ENCODE results near the gene ATL2.
"Not testable (repeated sequence)": the region's sequence is repeated elsewhere in the genome, so short reads cannot be mapped to it uniquely, and the experiment has no call there.

Gene ATL2

GRCh38 chr2:38268691-38269327 lies 108.3 kb downstream of the ATL2 start:
- DNase-seq, result no peak

GRCh38 chr2:38268001-38268400 lies 109.1 kb downstream of the ATL2 start:
- DNase-seq, result no peak

- DNase-seq, result no peak
Observed at GRCh38 chr2:38267270-38267925, 109.7 kb downstream of the ATL2 start.

- no peak for DNase-seq
Observed at GRCh38 chr2:38266382-38267061, 110.6 kb downstream of the ATL2 start.

- no peak for DNase-seq
Observed at GRCh38 chr2:38265461-38265860, 111.6 kb downstream of the ATL2 start.

GRCh38 chr2:38264396-38265221 lies 112.5 kb downstream of the ATL2 start:
- DNase-seq, result peak; percentile 50

- DNase-seq, result no peak
Observed at GRCh38 chr2:38263293-38263692, 113.8 kb downstream of the ATL2 start.

GRCh38 chr2:38262069-38262871 lies 114.8 kb downstream of the ATL2 start:
- no peak for DNase-seq

GRCh38 chr2:38261569-38262068 lies 115.5 kb downstream of the ATL2 start:
- no peak for DNase-seq

GRCh38 chr2:38260972-38261371 lies 116.1 kb downstream of the ATL2 start:
- DNase-seq, result no peak

GRCh38 chr2:38260469-38260868 lies 116.6 kb downstream of the ATL2 start:
- DNase-seq, result no peak

GRCh38 chr2:38259311-38259710 lies 117.8 kb downstream of the ATL2 start:
- no peak for DNase-seq

GRCh38 chr2:38257680-38258079 lies 119.4 kb downstream of the ATL2 start:
- not testable (repeated sequence) for DNase-seq

GRCh38 chr2:38256610-38257009 lies 120.5 kb downstream of the ATL2 start:
- no peak for DNase-seq

GRCh38 chr2:38255211-38255610 lies 121.9 kb downstream of the ATL2 start:
- no peak for DNase-seq

GRCh38 chr2:38254796-38255195 lies 122.3 kb downstream of the ATL2 start:
- DNase-seq, result no peak

GRCh38 chr2:38251940-38252339 lies 125.1 kb downstream of the ATL2 start:
- no peak for DNase-seq

GRCh38 chr2:38248707-38249106 lies 128.4 kb downstream of the ATL2 start:
- no peak for DNase-seq

GRCh38 chr2:38248255-38248654 lies 128.8 kb downstream of the ATL2 start:
- no peak for DNase-seq

GRCh38 chr2:38246105-38246504 lies 131.0 kb downstream of the ATL2 start:
- DNase-seq, result no peak

- DNase-seq, result no peak
Observed at GRCh38 chr2:38245114-38245641, 131.9 kb downstream of the ATL2 start.

GRCh38 chr2:38244301-38244700 lies 132.8 kb downstream of the ATL2 start:
- DNase-seq, result no peak
